Right forelimb (tissue), 1 donor: Measurements from ENCODE around the gene GLI3.

Source experiments
- DNase-seq: peaks from one replicate; pipeline ENCODE4 v3.0.0-alpha.2; 2018

GLI3 gene

GRCh38 chr7:42168512-42168911, 68.5 kb downstream of the GLI3 start:
- DNase-seq = no peak

DNA sequence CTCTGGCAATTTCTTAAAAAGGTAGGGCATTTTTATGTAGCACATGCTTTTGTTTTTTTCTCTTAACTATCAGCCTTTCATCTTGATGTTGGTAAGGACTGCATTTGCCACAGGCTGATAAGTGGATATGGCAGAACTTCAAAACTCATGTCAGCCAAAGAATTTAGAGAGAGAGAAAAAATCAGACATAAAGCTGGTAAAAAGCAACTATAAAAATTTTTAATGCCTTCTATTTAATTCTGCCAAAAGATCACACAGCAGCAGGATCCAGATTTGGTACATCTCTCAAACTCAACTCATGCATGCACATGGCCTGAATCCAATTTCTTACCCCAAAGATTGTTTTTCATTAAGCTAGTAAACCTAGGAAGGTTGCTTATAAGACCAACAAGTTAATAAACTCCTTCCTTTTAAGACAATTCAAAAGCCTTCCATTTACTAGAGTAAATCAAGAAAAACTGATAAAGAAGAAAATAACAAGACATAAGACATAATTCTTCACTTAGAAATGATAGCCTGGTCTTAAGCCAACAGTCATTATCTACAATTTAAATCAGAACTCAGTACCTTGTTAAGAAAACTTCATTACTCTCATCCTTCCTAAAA, 69.3 kb downstream of the GLI3 start:
- no peak for DNase-seq

- no peak for DNase-seq
Measured at GRCh38 chr7:42167206-42167605, 69.8 kb downstream of the GLI3 start.

GRCh38 chr7:42164881-42165428, 72.1 kb downstream of the GLI3 start:
- no peak for DNase-seq

- DNase-seq = no peak
Measured at GRCh38 chr7:42162560-42163325, 74.3 kb downstream of the GLI3 start.

DNA sequence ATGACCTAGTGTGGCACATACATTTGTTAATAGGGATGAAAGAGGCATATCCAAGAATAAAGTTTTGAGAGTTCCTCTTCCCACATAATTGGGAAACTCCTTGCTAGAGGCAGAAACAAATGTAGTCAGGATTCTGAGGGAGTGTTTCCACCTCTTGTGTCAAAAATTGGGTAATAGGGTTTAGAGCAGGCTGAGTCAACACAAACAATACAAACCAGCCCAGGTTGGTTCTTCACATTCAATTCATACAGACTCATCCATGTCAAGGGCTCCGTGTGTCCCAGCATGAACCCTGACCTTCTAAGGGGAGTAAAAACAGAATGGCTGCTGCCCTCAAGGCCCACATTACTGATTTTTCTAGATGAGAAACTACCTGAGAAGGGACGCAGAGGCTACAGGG, 75.3 kb downstream of the GLI3 start:
- DNase-seq = no peak

- no peak for DNase-seq
Measured at GRCh38 chr7:42161110-42161509, 75.9 kb downstream of the GLI3 start.

DNA sequence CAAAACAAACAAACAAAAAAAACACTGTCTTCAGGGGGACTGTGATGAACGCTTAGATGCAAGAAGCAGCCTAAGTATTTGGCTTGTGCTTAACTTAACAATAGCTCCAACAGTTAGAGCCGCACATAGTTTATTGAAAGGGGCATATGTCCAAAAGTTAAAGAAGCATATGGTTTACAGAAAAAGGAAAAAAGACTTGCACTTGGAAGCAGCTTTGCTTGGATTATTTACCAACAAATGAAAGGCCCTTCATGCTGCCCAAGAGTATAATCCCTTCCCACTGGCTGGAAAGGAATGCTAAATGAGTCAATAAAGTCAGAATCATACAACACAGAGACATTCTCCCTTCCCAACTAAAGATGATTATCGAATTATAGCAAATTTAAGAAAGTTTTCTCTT, 77.9 kb downstream of the GLI3 start:
- DNase-seq = no peak

- DNase-seq = no peak
Measured at GRCh38 chr7:42156967-42157721, 79.9 kb downstream of the GLI3 start.

GRCh38 chr7:42156291-42156865, 80.6 kb downstream of the GLI3 start:
- no peak for DNase-seq

DNA sequence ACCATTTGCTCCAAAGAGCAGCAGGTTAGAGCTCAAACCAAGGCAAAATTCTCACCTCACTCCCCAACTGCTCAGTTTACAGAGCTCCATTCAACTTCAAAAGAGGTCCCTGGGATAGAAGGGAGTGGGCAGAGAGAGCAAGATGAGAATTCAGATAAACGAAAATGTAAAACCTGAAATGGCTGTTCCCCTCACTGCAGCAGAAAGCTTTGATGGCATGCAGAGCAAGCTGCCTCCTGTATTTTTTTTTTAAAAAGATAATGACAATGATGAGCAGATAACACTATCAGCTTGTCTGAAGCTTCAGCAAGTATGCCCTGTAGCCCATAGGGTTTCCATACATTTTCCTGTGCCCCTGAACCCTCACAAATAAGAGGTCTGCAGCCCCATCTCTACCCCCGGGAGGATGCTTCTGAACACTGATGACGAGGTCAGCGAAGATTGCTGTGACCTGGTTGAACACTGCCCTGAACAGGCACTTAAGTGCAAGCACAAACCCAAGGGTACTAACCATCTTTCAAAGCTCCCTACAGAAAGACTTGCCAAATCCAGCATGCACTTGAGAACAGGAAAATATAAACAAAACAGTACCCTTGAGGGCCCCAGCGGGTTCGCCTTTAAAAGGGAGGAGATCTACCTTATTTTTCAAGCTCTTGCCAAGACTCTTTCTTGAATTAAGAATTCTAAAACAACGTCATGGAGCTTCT, 81.3 kb downstream of the GLI3 start:
- no peak for DNase-seq

DNA sequence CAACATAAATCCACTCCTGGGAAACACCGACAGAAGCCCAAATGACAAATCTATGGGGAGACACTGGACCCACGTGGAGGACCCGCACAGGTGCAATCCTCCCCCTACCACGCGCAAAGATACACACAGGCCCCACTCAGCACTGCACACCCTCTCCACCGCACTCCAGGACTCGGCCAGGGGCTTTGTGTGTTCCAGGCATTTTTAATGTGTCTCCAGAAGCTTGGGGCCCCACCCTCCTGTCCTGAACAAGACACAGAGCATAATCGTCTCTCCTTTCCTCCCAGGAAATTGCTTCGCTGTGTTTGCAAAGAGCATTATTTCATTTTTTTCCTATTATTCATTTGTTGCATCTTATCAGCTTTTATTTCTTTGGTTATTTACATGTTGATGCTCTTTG, 82.8 kb downstream of the GLI3 start:
- DNase-seq = no peak

- DNase-seq = no peak
Measured at GRCh38 chr7:42152329-42153205, 84.4 kb downstream of the GLI3 start.

DNA sequence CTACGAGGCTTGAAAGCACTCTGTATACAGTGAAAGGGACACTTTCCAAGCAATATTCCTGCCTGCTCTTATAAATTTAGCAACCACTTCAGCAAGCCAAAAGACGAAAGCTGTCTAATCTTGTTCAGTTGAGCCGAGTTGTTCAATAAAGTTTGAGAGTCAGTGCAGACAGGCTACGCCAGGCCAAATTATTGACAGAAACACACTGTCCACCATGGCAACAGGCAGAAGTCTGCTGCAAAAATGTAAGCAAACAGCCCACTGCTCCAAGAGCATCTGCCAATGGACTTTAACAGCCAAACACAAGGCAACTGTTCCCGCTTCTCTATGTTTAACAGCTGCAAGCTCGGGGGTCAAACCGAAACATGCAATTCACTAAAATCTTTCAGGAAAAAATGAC, 85.7 kb downstream of the GLI3 start:
- peak; percentile 80 for DNase-seq

DNA sequence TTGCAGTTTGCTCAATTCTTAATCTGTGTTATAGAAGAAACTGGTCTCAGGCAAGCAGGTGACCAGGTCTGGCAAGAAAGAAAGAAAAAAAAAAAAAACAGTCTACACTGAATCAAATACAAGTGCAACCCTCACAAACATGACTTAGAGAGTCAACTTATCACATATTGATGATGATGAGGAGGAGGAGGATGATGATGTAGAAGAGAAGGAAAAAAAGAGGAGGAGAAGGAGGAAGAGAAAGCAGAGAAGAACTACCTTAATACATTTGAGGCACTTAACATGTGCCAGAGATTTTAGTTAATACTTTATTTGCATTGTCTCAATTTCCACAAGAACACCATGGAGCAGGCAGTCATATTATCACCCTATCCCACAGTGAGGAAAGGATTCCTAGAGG, 91.5 kb downstream of the GLI3 start:
- DNase-seq = no peak

DNA sequence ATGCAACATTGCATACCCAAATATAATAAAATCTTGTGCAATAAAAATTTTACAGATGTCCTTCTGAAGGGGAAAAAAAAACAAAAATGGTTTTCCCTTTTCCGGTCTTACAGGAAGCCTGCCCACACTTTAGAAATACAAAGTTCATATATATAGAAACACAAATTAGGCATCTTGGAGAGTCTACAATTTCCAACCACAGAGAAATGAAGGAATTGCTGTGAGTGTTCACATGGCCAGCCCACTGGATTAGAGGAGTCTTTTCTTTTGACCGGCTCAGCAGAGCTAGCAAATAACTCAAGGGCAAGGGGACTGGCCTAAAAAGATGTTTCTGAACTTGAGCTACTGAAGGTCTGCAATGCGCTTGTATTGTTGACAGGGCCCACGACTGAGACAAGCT, 92.4 kb downstream of the GLI3 start:
- DNase-seq = no peak

DNA sequence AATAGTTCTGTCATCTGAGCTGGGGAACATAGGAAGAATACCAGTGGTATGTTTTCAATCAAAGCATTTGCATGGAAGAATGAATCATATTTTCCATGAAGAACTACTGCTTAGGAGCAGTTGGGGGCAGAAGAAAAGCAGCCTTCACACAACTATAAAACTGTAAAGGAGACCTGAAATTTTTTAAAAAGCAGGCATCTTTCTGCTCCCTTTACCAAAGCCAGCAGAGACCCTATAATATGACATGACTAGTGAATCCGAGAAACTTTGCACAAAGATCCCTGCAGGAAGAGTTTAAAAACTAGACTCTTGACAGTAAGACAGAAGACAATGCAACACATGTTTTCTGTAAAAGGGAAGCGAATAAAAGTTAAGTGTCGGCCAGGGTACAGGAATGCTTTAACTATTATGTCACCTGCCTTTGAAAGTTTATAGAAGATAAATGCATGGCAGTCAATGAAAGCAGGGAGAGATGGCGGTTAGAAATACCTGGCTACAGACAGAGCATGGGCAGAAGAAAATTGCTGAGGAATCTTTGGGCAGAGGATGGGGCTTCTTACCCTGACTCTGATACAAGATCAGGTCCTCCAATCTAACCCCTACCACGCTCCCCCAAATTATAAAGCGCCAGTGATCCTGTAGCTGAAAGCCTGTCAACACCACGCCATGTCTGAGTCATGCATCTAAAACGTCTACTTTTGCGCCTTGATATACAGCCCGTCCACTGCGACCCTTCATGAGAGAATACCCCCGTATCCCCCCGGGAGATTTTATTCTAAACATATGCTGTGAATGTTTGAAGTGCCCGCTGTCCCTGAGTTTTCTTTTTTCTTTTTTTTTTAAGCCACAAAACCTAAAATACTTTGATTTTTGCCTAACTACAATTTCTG, 93.1 kb downstream of the GLI3 start:
- no peak for DNase-seq

DNA sequence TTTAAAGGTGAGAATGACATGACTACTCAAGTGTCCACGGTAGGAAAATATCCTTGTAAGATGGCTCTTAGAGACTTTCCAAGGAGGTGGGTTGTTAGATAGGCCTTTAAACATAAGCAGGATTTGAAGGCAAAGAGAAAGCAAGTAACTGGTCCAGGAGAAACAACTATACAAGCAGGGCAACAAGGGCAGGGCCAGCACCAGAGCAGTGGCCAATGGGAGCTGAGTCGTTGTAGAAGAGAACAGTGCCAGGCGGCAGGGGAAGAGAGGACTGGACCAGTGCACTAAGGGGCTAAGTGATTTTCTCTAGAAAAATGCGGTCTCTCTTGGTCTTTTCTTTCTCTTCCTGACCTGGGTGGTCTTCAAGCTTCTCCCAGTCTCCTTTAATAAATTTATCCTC, 94.9 kb downstream of the GLI3 start:
- no peak for DNase-seq

DNA sequence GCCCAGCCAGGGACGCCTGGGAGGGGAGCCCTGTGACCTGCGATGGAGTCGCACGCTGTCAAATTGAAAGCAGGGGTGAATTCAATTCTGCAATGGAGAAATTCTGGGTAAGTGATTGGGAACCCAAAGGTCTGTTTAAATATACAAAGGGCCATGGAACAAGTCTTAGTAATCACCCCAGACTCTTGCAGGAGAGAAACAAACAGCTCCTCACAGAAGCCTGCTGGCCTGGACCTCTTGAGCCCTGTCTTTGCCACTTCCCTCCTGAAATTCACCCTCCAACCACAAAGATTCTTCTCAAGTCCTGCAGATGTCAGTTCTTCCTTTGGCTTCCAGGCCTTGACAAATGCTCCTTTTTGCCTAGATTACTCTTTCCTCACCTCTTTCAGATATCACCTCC, 97.3 kb downstream of the GLI3 start:
- no peak for DNase-seq

DNA sequence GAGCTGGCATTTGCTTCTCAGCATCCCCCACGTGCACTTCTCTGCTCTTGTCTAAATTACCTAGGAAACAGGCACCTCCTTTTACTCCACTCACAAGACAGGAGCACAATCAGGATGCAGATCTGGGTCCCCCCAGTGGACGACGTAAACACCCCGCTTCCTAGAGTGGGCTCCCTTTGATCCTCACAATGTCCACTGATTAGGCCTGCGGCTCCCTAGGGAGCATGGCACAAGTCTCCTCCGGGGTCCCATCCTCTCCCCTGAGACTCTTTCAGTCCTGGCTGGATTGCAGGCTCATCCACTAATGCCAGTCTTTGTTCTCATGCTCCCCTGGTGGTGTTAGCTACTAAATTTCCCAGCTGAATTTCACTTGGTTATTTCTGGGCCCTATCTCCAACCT, 98.3 kb downstream of the GLI3 start:
- no peak for DNase-seq

- DNase-seq = no peak
Measured at GRCh38 chr7:42137941-42138340, 99.1 kb downstream of the GLI3 start.
